Measurements from ENCODE around the gene FHAD1. TPM values are rescaled to one million over a fixed set of nuclear protein-coding genes. Genes with fewer than 3 reads are reported as not detected.
"Not testable (repeated sequence)": the region's sequence is repeated elsewhere in the genome, so short reads cannot be mapped to it uniquely, and the experiment has no call there.

The FHAD1 gene
- total RNA-seq, 4 donors from 2014 or later, result 1.6 TPM; not detected in 3

GRCh38 chr1:15368888-15369287, 121.9 kb downstream of the FHAD1 start:
- DNase-seq (ENCODE audit: low spot score in 2 of 2), result no peak
- Histone ChIP-seq H3K36me3 (no peaks in the 10 kb centered on the region), H3K4me3 (no peak overlapping the region), H3K27me3 (no peaks in the 10 kb centered on the region), H3K27ac (no peak overlapping the region), H3K9me3 (no peaks in the 10 kb centered on the region), H3K4me1 (peaks cover 5% of the 10 kb centered on the region)
- TF ChIP-seq EP300 (IDR thresholded peaks at IDR 0.05) (no peak), POLR2A (IDR thresholded peaks at IDR 0.05) (no peak)
- TF ChIP-seq, protein P1, sequence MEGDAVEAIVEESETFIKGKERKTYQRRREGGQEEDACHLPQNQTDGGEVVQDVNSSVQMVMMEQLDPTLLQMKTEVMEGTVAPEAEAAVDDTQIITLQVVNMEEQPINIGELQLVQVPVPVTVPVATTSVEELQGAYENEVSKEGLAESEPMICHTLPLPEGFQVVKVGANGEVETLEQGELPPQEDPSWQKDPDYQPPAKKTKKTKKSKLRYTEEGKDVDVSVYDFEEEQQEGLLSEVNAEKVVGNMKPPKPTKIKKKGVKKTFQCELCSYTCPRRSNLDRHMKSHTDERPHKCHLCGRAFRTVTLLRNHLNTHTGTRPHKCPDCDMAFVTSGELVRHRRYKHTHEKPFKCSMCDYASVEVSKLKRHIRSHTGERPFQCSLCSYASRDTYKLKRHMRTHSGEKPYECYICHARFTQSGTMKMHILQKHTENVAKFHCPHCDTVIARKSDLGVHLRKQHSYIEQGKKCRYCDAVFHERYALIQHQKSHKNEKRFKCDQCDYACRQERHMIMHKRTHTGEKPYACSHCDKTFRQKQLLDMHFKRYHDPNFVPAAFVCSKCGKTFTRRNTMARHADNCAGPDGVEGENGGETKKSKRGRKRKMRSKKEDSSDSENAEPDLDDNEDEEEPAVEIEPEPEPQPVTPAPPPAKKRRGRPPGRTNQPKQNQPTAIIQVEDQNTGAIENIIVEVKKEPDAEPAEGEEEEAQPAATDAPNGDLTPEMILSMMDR (IDR thresholded peaks at IDR 0.05), result no peak
- WGBS, result 79% methylated on average over 1 of the region's 1 CpG

DNA sequence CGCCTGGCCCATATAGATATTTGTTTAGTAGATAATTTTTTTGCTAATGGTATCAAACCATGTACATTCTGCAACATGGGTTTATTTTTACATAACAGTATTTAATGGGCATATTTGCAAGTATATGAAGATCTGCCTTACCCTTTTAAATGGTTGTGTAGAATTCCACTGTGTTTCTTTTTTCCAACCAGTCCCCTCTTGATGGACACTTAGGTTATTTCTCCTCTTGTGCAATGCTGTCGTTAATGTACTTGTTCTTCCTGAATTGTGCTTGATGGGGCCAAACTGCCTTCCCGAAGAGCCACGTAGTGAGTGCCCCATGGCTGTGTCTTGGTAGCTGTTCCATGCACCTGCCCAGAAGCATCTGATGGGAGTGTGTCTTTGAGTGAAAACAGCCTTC, 123.2 kb downstream of the FHAD1 start:
- H3K27ac ChIP-seq, result no peak overlapping the region
- no peaks in the 10 kb centered on the region for H3K36me3 ChIP-seq
- WGBS, result 88% methylated on average over 4 of the region's 4 CpGs
- peaks cover 5% of the 10 kb centered on the region for H3K4me1 ChIP-seq
- no peak for DNase-seq (ENCODE audit: low spot score in 2 of 2)
- no peak for TF ChIP-seq EP300 (IDR thresholded peaks at IDR 0.05)
- TF ChIP-seq, protein P1 (IDR thresholded peaks at IDR 0.05), result no peak
- no peak for TF ChIP-seq POLR2A (IDR thresholded peaks at IDR 0.05)
- no peak for TF ChIP-seq POLR2AphosphoS5 (IDR thresholded peaks at IDR 0.05)
- H3K9me3 ChIP-seq, result no peaks in the 10 kb centered on the region
- no peak overlapping the region for H3K4me3 ChIP-seq
- H3K27me3 ChIP-seq, result no peaks in the 10 kb centered on the region

DNA sequence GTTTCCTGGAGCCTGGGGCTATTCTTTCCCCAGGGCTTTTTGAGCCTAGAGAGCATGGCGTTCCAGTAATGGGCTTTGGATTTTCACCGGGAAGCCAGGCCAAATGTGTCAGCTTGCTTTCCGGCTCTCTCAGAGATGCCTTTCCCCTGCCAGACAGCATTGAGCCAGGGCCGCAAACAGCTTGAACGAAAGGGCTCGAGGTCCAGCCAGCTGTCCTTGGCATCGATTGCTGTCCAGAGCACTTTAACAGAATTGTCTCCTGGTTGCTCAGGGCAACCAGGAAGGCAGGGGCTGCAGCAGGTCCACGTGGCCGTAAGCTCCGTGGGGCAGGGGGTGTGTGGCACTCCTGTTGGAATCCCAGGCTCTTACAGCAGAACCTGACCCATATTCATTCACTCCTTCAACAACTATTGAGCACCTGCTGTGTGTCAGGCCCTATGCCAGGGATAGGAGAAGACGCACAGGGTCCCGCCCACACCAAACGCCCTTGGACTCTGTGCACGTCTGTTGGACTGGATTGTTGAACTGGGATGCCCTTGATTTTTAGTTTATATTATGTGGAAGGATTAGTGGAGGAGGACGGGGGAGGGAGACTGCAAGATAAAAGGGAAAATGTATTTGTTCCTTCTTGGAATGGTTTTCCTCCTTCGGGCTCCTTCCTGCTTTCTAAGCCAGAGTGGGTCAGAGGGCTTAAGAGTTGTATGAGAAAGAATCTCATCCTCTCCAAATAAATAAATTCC, 123.9 kb downstream of the FHAD1 start:
- Histone ChIP-seq H3K36me3 (no peaks in the 10 kb centered on the region), H3K9me3 (no peaks in the 10 kb centered on the region), H3K4me3 (no peak overlapping the region), H3K27ac (no peak overlapping the region), H3K27me3 (no peaks in the 10 kb centered on the region), H3K4me1 (peaks cover 5% of the 10 kb centered on the region)
- TF ChIP-seq, protein P1 (IDR thresholded peaks at IDR 0.05), result no peak
- TF ChIP-seq POLR2AphosphoS5 (IDR thresholded peaks at IDR 0.05) (no peak), POLR2A (IDR thresholded peaks at IDR 0.05) (no peak), EP300 (IDR thresholded peaks at IDR 0.05) (no peak)
- DNase-seq (ENCODE audit: low spot score in 2 of 2), result no peak
- 58% methylated on average over 16 of the region's 16 CpGs for WGBS

- H3K27me3 ChIP-seq, result no peaks in the 10 kb centered on the region
- no peaks in the 10 kb centered on the region for H3K36me3 ChIP-seq
- no peak overlapping the region for H3K4me3 ChIP-seq
- WGBS, result 83% methylated on average over 15 of the region's 21 CpGs
- no peak overlapping the region for H3K27ac ChIP-seq
- H3K9me3 ChIP-seq, result no peaks in the 10 kb centered on the region
- no peak for DNase-seq (ENCODE audit: low spot score in 2 of 2)
- TF ChIP-seq EP300 (IDR thresholded peaks at IDR 0.05) (no peak), POLR2A (IDR thresholded peaks at IDR 0.05) (no peak), POLR2AphosphoS5 (IDR thresholded peaks at IDR 0.05) (no peak)
- TF ChIP-seq, protein P1 (IDR thresholded peaks at IDR 0.05), result no peak
- peaks cover 5% of the 10 kb centered on the region for H3K4me1 ChIP-seq
Measured at GRCh38 chr1:15371610-15372545, 124.9 kb downstream of the FHAD1 start.

DNA sequence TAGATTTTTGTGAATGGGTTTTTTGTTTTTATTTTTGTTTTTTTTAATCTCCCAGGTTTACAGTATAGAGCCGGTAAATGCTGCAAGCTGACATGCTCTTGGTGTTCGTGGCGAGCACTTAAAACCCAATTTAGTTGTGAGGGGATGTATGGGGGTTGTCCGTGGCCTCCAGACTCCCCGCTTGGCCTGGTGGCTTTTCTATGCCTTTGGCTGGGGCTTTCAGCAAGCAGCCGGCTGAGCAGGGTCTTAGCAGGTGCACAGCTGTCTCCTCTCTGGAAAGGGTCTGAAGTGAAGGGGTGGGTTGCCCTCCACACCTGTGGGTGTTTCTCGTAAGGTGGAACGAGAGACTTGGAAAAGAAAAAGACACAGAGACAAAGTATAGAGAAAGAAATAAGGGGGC, 131.7 kb downstream of the FHAD1 start:
- Histone ChIP-seq H3K4me1 (no peaks in the 10 kb centered on the region), H3K4me3 (no peak overlapping the region), H3K27me3 (no peaks in the 10 kb centered on the region), H3K27ac (no peak overlapping the region), H3K36me3 (no peaks in the 10 kb centered on the region), H3K9me3 (no peaks in the 10 kb centered on the region)
- 88% methylated on average over 8 of the region's 8 CpGs for WGBS
- no peak for DNase-seq (ENCODE audit: low spot score in 2 of 2)
- TF ChIP-seq POLR2A (IDR thresholded peaks at IDR 0.05) (no peak), EP300 (IDR thresholded peaks at IDR 0.05) (no peak), POLR2AphosphoS5 (IDR thresholded peaks at IDR 0.05) (no peak)
- TF ChIP-seq, protein P1 (IDR thresholded peaks at IDR 0.05), result no peak

GRCh38 chr1:15379151-15379550, 132.1 kb downstream of the FHAD1 start:
- not testable (repeated sequence) for H3K27ac ChIP-seq; H3K4me1 ChIP-seq; H3K36me3 ChIP-seq; DNase-seq (ENCODE audit: low spot score in 2 of 2); H3K4me3 ChIP-seq; H3K27me3 ChIP-seq; H3K9me3 ChIP-seq
- 55% methylated on average over 9 of the region's 9 CpGs for WGBS
